Measurements from ENCODE around the gene MAP3K9.

The MAP3K9 gene

GRCh38 chr14:70716958-70717357 is 92.4 kb downstream of the MAP3K9 start:
- H3K27me3 ChIP-seq (ENCODE audit: control insufficient read depth in 1 of 2, insufficient read depth in 2 of 2, low read length in 2 of 2): no peaks in the 10 kb centered on the region

GRCh38 chr14:70716483-70716882 is 92.8 kb downstream of the MAP3K9 start:
- Histone ChIP-seq H3K36me3 (ENCODE audit: insufficient read depth, low read length) (no peaks in the 10 kb centered on the region), H3K27me3 (ENCODE audit: control insufficient read depth in 1 of 2, insufficient read depth in 2 of 2, low read length in 2 of 2) (no peaks in the 10 kb centered on the region), H3K4me1 (ENCODE audit: insufficient read depth, low read length) (no peaks in the 10 kb centered on the region), H3K9me3 (ENCODE audit: low read length) (no peaks in the 10 kb centered on the region), H3K27ac (ENCODE audit: low read depth, low read length) (no peak overlapping the region), H3K9ac (ENCODE audit: low read length) (no peak overlapping the region), H3K4me3 (ENCODE audit: low read depth in 1 of 2, low read length in 2 of 2) (no peak overlapping the region)

More at GRCh38 chr14:70716958-70717357, 92.4 kb downstream of the MAP3K9 start:
- Histone ChIP-seq H3K9ac (ENCODE audit: low read length) (no peak overlapping the region), H3K36me3 (ENCODE audit: insufficient read depth, low read length) (no peaks in the 10 kb centered on the region), H3K9me3 (ENCODE audit: low read length) (no peaks in the 10 kb centered on the region), H3K27ac (ENCODE audit: low read depth, low read length) (no peak overlapping the region), H3K4me3 (ENCODE audit: low read depth in 1 of 2, low read length in 2 of 2) (no peak overlapping the region), H3K4me1 (ENCODE audit: insufficient read depth, low read length) (no peaks in the 10 kb centered on the region)

- no peaks in the 10 kb centered on the region for H3K4me1 ChIP-seq (ENCODE audit: insufficient read depth, low read length)
- no peaks in the 10 kb centered on the region for H3K36me3 ChIP-seq (ENCODE audit: insufficient read depth, low read length)
- H3K27me3 ChIP-seq (ENCODE audit: control insufficient read depth in 1 of 2, insufficient read depth in 2 of 2, low read length in 2 of 2): no peaks in the 10 kb centered on the region
- H3K4me3 ChIP-seq (ENCODE audit: low read depth in 1 of 2, low read length in 2 of 2): no peak overlapping the region
- H3K9me3 ChIP-seq (ENCODE audit: low read length): no peaks in the 10 kb centered on the region
- H3K27ac ChIP-seq (ENCODE audit: low read depth, low read length): no peak overlapping the region
- no peak overlapping the region for H3K9ac ChIP-seq (ENCODE audit: low read length)
Measured at GRCh38 chr14:70714055-70714550, 95.2 kb downstream of the MAP3K9 start.

GRCh38 chr14:70713511-70713916 is 95.8 kb downstream of the MAP3K9 start:
- Histone ChIP-seq H3K4me3 (ENCODE audit: low read depth in 1 of 2, low read length in 2 of 2) (no peak overlapping the region), H3K4me1 (ENCODE audit: insufficient read depth, low read length) (no peaks in the 10 kb centered on the region), H3K27ac (ENCODE audit: low read depth, low read length) (no peak overlapping the region), H3K9me3 (ENCODE audit: low read length) (no peaks in the 10 kb centered on the region), H3K27me3 (ENCODE audit: control insufficient read depth in 1 of 2, insufficient read depth in 2 of 2, low read length in 2 of 2) (no peaks in the 10 kb centered on the region), H3K36me3 (ENCODE audit: insufficient read depth, low read length) (no peaks in the 10 kb centered on the region), H3K9ac (ENCODE audit: low read length) (no peak overlapping the region)

- no peak overlapping the region for H3K4me3 ChIP-seq (ENCODE audit: low read depth in 1 of 2, low read length in 2 of 2)
- no peaks in the 10 kb centered on the region for H3K9me3 ChIP-seq (ENCODE audit: low read length)
- no peaks in the 10 kb centered on the region for H3K36me3 ChIP-seq (ENCODE audit: insufficient read depth, low read length)
- H3K9ac ChIP-seq (ENCODE audit: low read length): no peak overlapping the region
- H3K27ac ChIP-seq (ENCODE audit: low read depth, low read length): no peak overlapping the region
- H3K4me1 ChIP-seq (ENCODE audit: insufficient read depth, low read length): no peaks in the 10 kb centered on the region
- no peaks in the 10 kb centered on the region for H3K27me3 ChIP-seq (ENCODE audit: control insufficient read depth in 1 of 2, insufficient read depth in 2 of 2, low read length in 2 of 2)
Measured at GRCh38 chr14:70713096-70713495, 96.2 kb downstream of the MAP3K9 start.

GRCh38 chr14:70711451-70711850 is 97.9 kb downstream of the MAP3K9 start:
- Histone ChIP-seq H3K9ac (ENCODE audit: low read length) (no peak overlapping the region), H3K27me3 (ENCODE audit: control insufficient read depth in 1 of 2, insufficient read depth in 2 of 2, low read length in 2 of 2) (no peaks in the 10 kb centered on the region), H3K27ac (ENCODE audit: low read depth, low read length) (no peak overlapping the region), H3K4me1 (ENCODE audit: insufficient read depth, low read length) (no peaks in the 10 kb centered on the region), H3K9me3 (ENCODE audit: low read length) (no peaks in the 10 kb centered on the region), H3K36me3 (ENCODE audit: insufficient read depth, low read length) (no peaks in the 10 kb centered on the region), H3K4me3 (ENCODE audit: low read depth in 1 of 2, low read length in 2 of 2) (no peak overlapping the region)

GRCh38 chr14:70709726-70710382 is 99.5 kb downstream of the MAP3K9 start:
- H3K4me3 ChIP-seq (ENCODE audit: low read depth in 1 of 2, low read length in 2 of 2): no peak overlapping the region
- H3K27me3 ChIP-seq (ENCODE audit: control insufficient read depth in 1 of 2, insufficient read depth in 2 of 2, low read length in 2 of 2): no peaks in the 10 kb centered on the region
- H3K36me3 ChIP-seq (ENCODE audit: insufficient read depth, low read length): no peaks in the 10 kb centered on the region
- H3K27ac ChIP-seq (ENCODE audit: low read depth, low read length): no peak overlapping the region
- H3K9ac ChIP-seq (ENCODE audit: low read length): no peak overlapping the region
- H3K4me1 ChIP-seq (ENCODE audit: insufficient read depth, low read length): no peaks in the 10 kb centered on the region
- no peaks in the 10 kb centered on the region for H3K9me3 ChIP-seq (ENCODE audit: low read length)

GRCh38 chr14:70708717-70709570 is 100.4 kb downstream of the MAP3K9 start:
- Histone ChIP-seq H3K9ac (ENCODE audit: low read length) (no peak overlapping the region), H3K27ac (ENCODE audit: low read depth, low read length) (no peak overlapping the region), H3K27me3 (ENCODE audit: control insufficient read depth in 1 of 2, insufficient read depth in 2 of 2, low read length in 2 of 2) (no peaks in the 10 kb centered on the region), H3K4me1 (ENCODE audit: insufficient read depth, low read length) (no peaks in the 10 kb centered on the region), H3K4me3 (ENCODE audit: low read depth in 1 of 2, low read length in 2 of 2) (no peak overlapping the region), H3K36me3 (ENCODE audit: insufficient read depth, low read length) (no peaks in the 10 kb centered on the region), H3K9me3 (ENCODE audit: low read length) (no peaks in the 10 kb centered on the region)

- Histone ChIP-seq H3K4me3 (ENCODE audit: low read depth in 1 of 2, low read length in 2 of 2) (no peak overlapping the region), H3K27me3 (ENCODE audit: control insufficient read depth in 1 of 2, insufficient read depth in 2 of 2, low read length in 2 of 2) (no peaks in the 10 kb centered on the region), H3K36me3 (ENCODE audit: insufficient read depth, low read length) (no peaks in the 10 kb centered on the region), H3K9me3 (ENCODE audit: low read length) (no peaks in the 10 kb centered on the region), H3K9ac (ENCODE audit: low read length) (no peak overlapping the region), H3K27ac (ENCODE audit: low read depth, low read length) (no peak overlapping the region), H3K4me1 (ENCODE audit: insufficient read depth, low read length) (no peaks in the 10 kb centered on the region)
Measured at GRCh38 chr14:70707138-70708038, 101.9 kb downstream of the MAP3K9 start.

GRCh38 chr14:70706177-70706576 is 103.1 kb downstream of the MAP3K9 start:
- H3K36me3 ChIP-seq (ENCODE audit: insufficient read depth, low read length): no peaks in the 10 kb centered on the region

GRCh38 chr14:70704960-70705359 is 104.4 kb downstream of the MAP3K9 start:
- no peaks in the 10 kb centered on the region for H3K4me1 ChIP-seq (ENCODE audit: insufficient read depth, low read length)
- H3K9ac ChIP-seq (ENCODE audit: low read length): no peak overlapping the region
- no peaks in the 10 kb centered on the region for H3K9me3 ChIP-seq (ENCODE audit: low read length)
- no peak overlapping the region for H3K4me3 ChIP-seq (ENCODE audit: low read depth in 1 of 2, low read length in 2 of 2)
- no peaks in the 10 kb centered on the region for H3K36me3 ChIP-seq (ENCODE audit: insufficient read depth, low read length)
- no peak overlapping the region for H3K27ac ChIP-seq (ENCODE audit: low read depth, low read length)
- no peaks in the 10 kb centered on the region for H3K27me3 ChIP-seq (ENCODE audit: control insufficient read depth in 1 of 2, insufficient read depth in 2 of 2, low read length in 2 of 2)

More at GRCh38 chr14:70706177-70706576, 103.1 kb downstream of the MAP3K9 start:
- Histone ChIP-seq H3K9ac (ENCODE audit: low read length) (no peak overlapping the region), H3K27me3 (ENCODE audit: control insufficient read depth in 1 of 2, insufficient read depth in 2 of 2, low read length in 2 of 2) (no peaks in the 10 kb centered on the region), H3K9me3 (ENCODE audit: low read length) (no peaks in the 10 kb centered on the region), H3K4me3 (ENCODE audit: low read depth in 1 of 2, low read length in 2 of 2) (no peak overlapping the region), H3K27ac (ENCODE audit: low read depth, low read length) (no peak overlapping the region), H3K4me1 (ENCODE audit: insufficient read depth, low read length) (no peaks in the 10 kb centered on the region)

Measured in muscle layer of colon (tissue), 2 donors.